ENCODE measurements around the gene C3. TPM values are rescaled to one million over a fixed set of nuclear protein-coding genes. Genes with fewer than 3 reads are reported as not detected.
A peak's percentile ranks its signal among the peaks of the same experiment; 100 is the strongest.

Gene C3
- total and polyA plus RNA-seq, 2 of the 13 experiments (the other 11 are each of a cell fraction or from before 2014, with no cell fraction given): 1,455 to 6,272 TPM

- TF ChIP-seq THAP7 (CRISPR knock-in tag; IDR thresholded peaks at IDR 0.05) (no peak), RFXANK (CRISPR knock-in tag; IDR thresholded peaks at IDR 0.05) (peak; percentile 81; the same call in 1 of the 2 replicates), TGIF2 (CRISPR knock-in tag; IDR thresholded peaks at IDR 0.05) (no peak), NR0B2 (CRISPR knock-in tag; IDR thresholded peaks at IDR 0.05) (no peak), ZNF576 (CRISPR knock-in tag; IDR thresholded peaks at IDR 0.05) (no peak), SRY (CRISPR knock-in tag; IDR thresholded peaks at IDR 0.05) (no peak), ZNF652 (CRISPR knock-in tag; IDR thresholded peaks at IDR 0.05; ENCODE audit: borderline replicate concordance, low read depth) (peak; percentile 70; the same call in 1 of the 2 replicates), PCBP2 (optimal IDR thresholded peaks at IDR 0.05; ENCODE audit: low read depth, low read length, poor library complexity, severe bottlenecking) (no peak), PHF8 (CRISPR knock-in tag; IDR thresholded peaks at IDR 0.05) (peak; percentile 27; the same call in 1 of the 2 replicates), SMAD9 (CRISPR knock-in tag; IDR thresholded peaks at IDR 0.05) (no peak), GATA4 (IDR thresholded peaks at IDR 0.05; ENCODE audit: borderline replicate concordance, low read depth) (no peak), MED13 (CRISPR knock-in tag; IDR thresholded peaks at IDR 0.05) (no peak), ZSCAN12 (CRISPR knock-in tag; IDR thresholded peaks at IDR 0.05) (no peak), ZFP41 (CRISPR knock-in tag; IDR thresholded peaks at IDR 0.05; ENCODE audit: borderline replicate concordance) (no peak), EZH2 (conservative IDR thresholded peaks at IDR 0.05; ENCODE audit: low read depth, low read length) (no peak), CCDC6 (CRISPR knock-in tag; IDR thresholded peaks at IDR 0.05) (no peak), NFIB (CRISPR knock-in tag; IDR thresholded peaks at IDR 0.05; ENCODE audit: borderline replicate concordance) (no peak), ZNF232 (CRISPR knock-in tag; IDR thresholded peaks at IDR 0.05; ENCODE audit: borderline replicate concordance) (no peak), MXD1 (CRISPR knock-in tag; IDR thresholded peaks at IDR 0.05) (no peak), ESRRA (CRISPR knock-in tag; IDR thresholded peaks at IDR 0.05; ENCODE audit: low read depth) (no peak), MED1 (CRISPR knock-in tag; IDR thresholded peaks at IDR 0.05) (peak; percentile 76)
- TF ChIP-seq, protein P1, sequence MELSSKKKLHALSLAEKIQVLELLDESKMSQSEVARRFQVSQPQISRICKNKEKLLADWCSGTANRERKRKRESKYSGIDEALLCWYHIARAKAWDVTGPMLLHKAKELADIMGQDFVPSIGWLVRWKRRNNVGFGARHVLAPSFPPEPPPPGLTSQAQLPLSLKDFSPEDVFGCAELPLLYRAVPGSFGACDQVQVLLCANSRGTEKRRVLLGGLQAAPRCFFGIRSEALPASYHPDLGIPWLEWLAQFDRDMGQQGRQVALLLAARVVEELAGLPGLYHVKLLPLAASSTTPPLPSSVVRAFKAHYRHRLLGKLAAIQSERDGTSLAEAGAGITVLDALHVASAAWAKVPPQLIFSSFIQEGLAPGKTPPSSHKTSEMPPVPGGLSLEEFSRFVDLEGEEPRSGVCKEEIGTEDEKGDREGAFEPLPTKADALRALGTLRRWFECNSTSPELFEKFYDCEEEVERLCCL (CRISPR knock-in tag; IDR thresholded peaks at IDR 0.05; ENCODE audit: borderline replicate concordance): no peak
- TF ChIP-seq, protein P2, sequence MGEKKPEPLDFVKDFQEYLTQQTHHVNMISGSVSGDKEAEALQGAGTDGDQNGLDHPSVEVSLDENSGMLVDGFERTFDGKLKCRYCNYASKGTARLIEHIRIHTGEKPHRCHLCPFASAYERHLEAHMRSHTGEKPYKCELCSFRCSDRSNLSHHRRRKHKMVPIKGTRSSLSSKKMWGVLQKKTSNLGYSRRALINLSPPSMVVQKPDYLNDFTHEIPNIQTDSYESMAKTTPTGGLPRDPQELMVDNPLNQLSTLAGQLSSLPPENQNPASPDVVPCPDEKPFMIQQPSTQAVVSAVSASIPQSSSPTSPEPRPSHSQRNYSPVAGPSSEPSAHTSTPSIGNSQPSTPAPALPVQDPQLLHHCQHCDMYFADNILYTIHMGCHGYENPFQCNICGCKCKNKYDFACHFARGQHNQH (CRISPR knock-in tag; IDR thresholded peaks at IDR 0.05): 0 out of 2 replicates have a peak, but pooled peaks have one; percentile 35
- TF ChIP-seq, protein P3, sequence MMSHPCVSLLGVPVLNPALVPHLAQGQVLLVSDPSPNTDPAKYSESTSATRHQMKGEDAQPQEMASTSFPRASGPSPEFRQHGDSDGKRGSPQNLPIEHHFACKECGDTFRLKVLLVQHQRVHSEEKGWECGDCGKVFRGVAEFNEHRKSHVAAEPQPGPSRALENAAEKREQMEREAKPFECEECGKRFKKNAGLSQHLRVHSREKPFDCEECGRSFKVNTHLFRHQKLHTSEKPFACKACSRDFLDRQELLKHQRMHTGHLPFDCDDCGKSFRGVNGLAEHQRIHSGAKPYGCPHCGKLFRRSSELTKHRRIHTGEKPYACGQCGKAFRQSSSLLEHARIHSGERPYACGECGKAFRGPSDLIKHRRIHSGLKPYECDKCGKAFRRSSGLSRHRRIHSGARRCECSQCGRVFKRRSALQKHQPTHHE (CRISPR knock-in tag; IDR thresholded peaks at IDR 0.05; ENCODE audit: borderline replicate concordance): no peak
Measured at GRCh38 chr19:6725513-6726231, 5.2 kb upstream of the C3 start (continued).
